Measurements from ENCODE around the gene ACSS1.

Gene ACSS1

DNA sequence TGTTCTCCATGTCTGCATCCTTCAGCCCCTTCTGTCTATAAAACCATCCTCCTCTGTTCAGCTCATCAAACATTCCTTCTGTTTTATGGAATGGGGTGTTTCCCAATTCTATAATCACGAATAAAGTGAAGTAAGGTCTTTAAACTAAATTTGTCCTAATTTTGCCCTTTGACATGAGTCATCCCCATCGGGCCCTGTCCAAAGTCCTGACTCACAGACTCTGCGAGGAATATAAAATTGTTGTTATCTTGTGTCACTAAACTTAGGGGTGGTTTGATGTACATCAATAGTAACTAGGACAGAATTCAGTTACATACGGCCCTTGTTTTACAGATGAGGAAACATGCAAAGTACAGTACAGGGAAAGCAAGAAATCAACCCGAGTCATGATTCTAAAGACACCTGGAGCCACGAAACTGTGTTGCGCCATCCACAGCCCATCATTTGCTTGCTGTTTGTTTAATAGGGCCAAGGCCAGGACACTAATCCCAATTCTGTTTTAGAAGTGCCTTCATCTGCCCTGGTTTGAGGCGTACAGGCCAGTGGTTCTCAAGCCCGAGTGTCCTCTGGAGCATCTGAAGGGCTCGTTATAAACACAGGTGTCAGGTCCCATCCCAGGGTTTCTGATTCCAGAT is 2.8 kb downstream of the ACSS1 start:
- no peak overlapping the region for H3K4me3 ChIP-seq (ENCODE audit: low read depth, low read length)
- no peak for TF ChIP-seq CTCF (IDR thresholded peaks at IDR 0.05; ENCODE audit: insufficient read depth, low read depth, low read length, missing control alignments)
- DNase-seq (ENCODE audit: low read depth), result no peak

GRCh38 chr20:25054096-25054820 is 3.7 kb downstream of the ACSS1 start:
- no peak for DNase-seq (ENCODE audit: low read depth)
- H3K4me3 ChIP-seq (ENCODE audit: low read depth, low read length), result no peak overlapping the region
- TF ChIP-seq CTCF (IDR thresholded peaks at IDR 0.05; ENCODE audit: insufficient read depth, low read depth, low read length, missing control alignments), result no peak

DNA sequence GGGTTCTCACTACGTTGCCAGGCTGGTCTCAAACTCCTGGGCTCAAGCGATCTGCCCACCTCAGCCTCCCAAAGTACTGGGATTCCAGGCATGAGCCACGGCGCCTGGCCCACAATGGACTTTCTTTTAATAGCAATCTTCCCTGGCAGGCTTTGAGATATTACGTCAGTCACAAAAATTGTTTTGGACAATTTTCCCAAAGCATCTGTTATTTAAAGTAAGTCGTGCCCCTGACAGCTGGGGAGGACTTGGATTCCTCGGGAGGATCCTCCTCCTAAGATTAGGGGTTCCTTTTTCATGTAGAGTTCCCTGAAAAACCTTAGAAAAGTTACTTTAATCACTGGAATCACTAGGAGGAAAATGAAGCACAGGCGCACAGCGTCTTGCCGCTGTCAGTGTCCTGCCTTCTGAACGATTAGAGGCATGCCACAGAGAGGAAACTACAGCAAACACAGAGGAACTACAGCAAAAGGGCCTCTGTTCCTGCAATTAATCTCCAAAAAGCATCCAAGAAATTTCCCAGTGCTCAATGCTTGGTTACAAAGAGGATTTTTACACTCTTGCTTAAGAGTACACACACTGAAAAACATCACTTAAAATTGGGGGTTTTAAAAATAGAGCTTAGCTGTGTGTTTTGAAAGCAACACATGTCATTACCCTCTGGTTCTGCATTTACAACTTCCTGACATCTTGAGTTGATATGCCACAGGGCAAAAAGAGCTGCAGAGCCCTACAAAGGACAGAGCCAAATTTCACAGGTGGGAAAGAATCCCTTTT is 4.5 kb downstream of the ACSS1 start:
- TF ChIP-seq CTCF (IDR thresholded peaks at IDR 0.05; ENCODE audit: insufficient read depth, low read depth, low read length, missing control alignments), result no peak
- no peak for DNase-seq (ENCODE audit: low read depth)
- H3K4me3 ChIP-seq (ENCODE audit: low read depth, low read length), result peak overlapping the region; percentile 39

DNA sequence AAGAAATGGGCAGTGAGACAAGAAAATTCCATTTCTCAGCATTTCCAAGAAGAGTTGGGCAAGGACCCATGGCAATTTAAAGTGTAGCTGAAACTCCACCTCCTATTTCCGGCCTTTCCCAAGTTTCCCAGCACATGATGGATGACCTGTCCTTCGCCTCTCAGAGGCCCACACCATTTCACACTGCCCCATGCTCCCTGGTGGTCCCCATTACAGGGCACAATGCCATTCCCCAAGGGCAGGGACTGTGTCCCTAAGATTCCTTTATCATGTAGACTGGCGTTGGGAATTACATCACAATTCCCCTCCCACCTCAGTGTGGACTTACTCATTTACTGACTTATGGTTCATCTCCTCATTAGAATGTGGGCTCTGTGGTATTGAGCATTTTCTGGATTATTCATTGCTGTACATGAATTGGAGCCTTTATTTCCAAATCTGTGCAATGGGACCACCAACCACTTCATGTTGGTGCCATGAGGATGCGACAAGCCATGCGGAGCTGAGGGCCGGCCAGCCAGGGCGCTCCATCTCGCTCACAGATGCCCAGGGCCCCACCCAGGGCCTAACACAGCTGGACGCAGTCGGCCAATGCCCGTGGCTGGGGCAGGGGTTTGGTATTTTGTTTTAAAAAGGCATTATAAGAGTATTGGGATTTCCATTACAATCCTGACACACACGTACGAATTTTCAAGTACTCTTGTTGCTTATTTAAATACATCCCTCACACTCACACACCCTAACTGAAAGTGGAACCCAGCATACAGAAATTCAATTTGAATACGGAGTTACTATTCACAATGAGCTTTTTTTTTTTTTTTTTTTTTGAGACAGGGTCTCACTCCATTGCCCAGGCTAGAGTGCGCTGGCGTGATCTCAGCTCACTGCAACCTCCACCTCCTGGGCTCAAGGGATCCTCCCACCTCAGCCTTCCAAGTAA is 5.4 kb downstream of the ACSS1 start:
- H3K4me3 ChIP-seq (ENCODE audit: low read depth, low read length), result peak overlapping the region; percentile 39
- no peak for TF ChIP-seq CTCF (IDR thresholded peaks at IDR 0.05; ENCODE audit: insufficient read depth, low read depth, low read length, missing control alignments)
- peak; percentile 67 for DNase-seq (ENCODE audit: low read depth)

DNA sequence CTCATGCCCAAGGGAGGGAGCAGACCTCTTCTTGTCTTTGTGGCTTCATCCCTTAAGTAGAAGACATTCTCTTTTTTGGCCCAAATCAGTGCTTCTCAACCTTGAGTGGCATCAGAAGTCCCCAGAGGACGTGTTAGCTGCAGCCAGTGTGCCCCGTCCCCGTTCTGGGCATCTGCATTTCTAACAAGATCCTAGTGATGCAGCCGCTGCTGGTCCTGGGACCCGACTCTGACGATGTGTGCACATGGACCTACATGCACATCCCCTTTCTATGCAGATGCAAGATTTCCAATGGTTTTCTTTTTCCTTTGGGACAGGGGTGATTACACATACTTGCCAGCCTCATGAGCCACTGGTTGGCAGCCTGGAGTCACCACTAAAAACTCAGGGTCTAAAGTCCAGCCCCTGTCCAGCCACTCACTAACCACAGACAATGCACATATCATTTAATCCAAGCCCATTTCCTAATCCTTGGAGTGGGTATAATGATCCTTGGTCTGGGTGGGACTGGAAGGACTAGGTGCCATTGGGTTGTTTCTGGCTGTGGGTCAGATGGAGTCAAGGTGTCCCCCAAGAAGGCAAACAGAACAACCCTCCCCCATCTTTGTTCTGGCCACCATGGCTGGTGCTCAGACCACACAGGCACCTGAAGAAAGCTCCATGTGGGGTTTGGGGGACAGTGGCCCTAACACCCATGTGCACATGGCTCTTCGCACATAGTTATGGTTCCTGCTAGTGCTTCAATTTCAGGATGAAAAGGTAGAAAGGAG is 6.4 kb downstream of the ACSS1 start:
- TF ChIP-seq CTCF (IDR thresholded peaks at IDR 0.05; ENCODE audit: insufficient read depth, low read depth, low read length, missing control alignments), result no peak
- no peak for DNase-seq (ENCODE audit: low read depth)
- no peak overlapping the region for H3K4me3 ChIP-seq (ENCODE audit: low read depth, low read length)

All from GM12865 (cell line).